Heart right ventricle (tissue), 16 donors: ENCODE results near the gene DUSP28. TPM values are rescaled to one million over a fixed set of nuclear protein-coding genes. Genes with fewer than 3 reads are reported as not detected.
"Not testable (repeated sequence)": the region's sequence is repeated elsewhere in the genome, so short reads cannot be mapped to it uniquely, and the experiment has no call there.

Experiments
- ATAC-seq, 8 donors: fragments of 200-7000 bp; cut with Tn5 transposase; one replicate each; pipeline ENCODE4 v1.9.1; 2020; ENCODE audit warnings: mild to moderate bottlenecking in 8 of 8, moderate library complexity in 8 of 8, moderate number of reproducible peaks in 1 of 8
- DNase-seq, 2 donors: peaks; one replicate each; pipeline ENCODE4 v3.0.0-alpha.2; 2020
- H3K27ac ChIP-seq, 10 donors: fragments of 200-600 bp; sonication (generic) in 2 of 10; one replicate each; pipeline versions ENCODE4 v1.5.0 to v1.8.0; 2020 to 2022; ENCODE audit warnings: mild to moderate bottlenecking in 3 of 10
- H3K27me3 ChIP-seq, 7 donors: fragments of 200-600 bp; one replicate each; pipeline ENCODE4 v1.8.0; 2021 to 2022; ENCODE audit warnings: mild to moderate bottlenecking in 2 of 7
- H3K36me3 ChIP-seq, 9 donors: fragments of 200-600 bp; sonication (generic) in 1 of 9; one replicate each; pipeline versions ENCODE4 v1.5.0 to v1.8.0; 2020 to 2022; ENCODE audit warnings: mild to moderate bottlenecking in 2 of 9
- H3K4me1 ChIP-seq, 9 donors: fragments of 200-600 bp; sonication (generic) in 1 of 9; one replicate each; pipeline versions ENCODE4 v1.5.0 to v1.8.0; 2020 to 2022; ENCODE audit warnings: mild to moderate bottlenecking in 4 of 9
- H3K4me3 ChIP-seq, 10 donors: fragments of 200-600 bp; sonication (generic) in 2 of 10; one replicate each; pipeline versions ENCODE4 v1.5.0 to v1.8.0; 2020 to 2022; ENCODE audit warnings: mild to moderate bottlenecking in 7 of 10, moderate library complexity in 2 of 10
- H3K9me3 ChIP-seq, 11 donors: fragments of 200-600 bp in 10 of 11; sonication (generic) in 2 of 11; one replicate each; pipeline versions ENCODE4 v1.5.0 to v1.8.0; 2013 to 2022; ENCODE audit warnings: mild to moderate bottlenecking in 2 of 11, control low read depth in 1 of 11, moderate library complexity in 1 of 11
- CTCF ChIP-seq, 9 donors: fragments of 200-600 bp; sonication (generic) in 2 of 9; IDR thresholded peaks; one replicate each; pipeline versions ENCODE4 v1.5.0 to v1.8.0; 2021 to 2022; ENCODE audit warnings: antibody characterized with exemption in 9 of 9, mild to moderate bottlenecking in 5 of 9, moderate library complexity in 1 of 9
- WGBS, 2 donors: extraction: QIAGEN DNeasy Blood & Tissue Kit; methylation state at CpG; one replicate each; pipeline ENCODE4 v1.1.7; 2013; ENCODE audit warnings: inconsistent platforms in 1 of 2; 5-methylcytosine and 5-hydroxymethylcytosine counted together
- intact Hi-C, 10 donors: fragments of 100-400 bp; cut with DNase I; formaldehyde crosslinking; loops; one replicate each; pipeline versions ENCODE4 v1.11.1 to v1.14.2; 2022
- polyA plus RNA-seq, 2 donors: library from polyadenylated mRNA; stranded (reverse); fragments of 200-250 nt; gene quantifications; one replicate each; pipeline ENCODE4 v1.2.3, GENCODE V29; 2013
- total RNA-seq, 10 donors: library from RNA; stranded (reverse); fragmentation: NEBNext Ultra II Directional in 3 of 10; extraction: Animal tissue kit (Norgen Biotek cat#: 25700) in 3 of 10; gene quantifications; one replicate each; pipeline versions ENCODE4 v1.2.1 to v1.2.4, GENCODE V29; 2021 to 2023
- donor health status: Arrhythmogenic right ventricular cardiomyopathy.
- donor health status: ischemic (EF 13 %, LVEDD 7.1; RV severe dilation, severe dysfunction).
- donor health status: healthy with polysubstance abuse.
- donor health status: DM: no; HTN: yes; CAD: no.
- donor health status: DM: no; HTN: no; CAD: no.
- donor health status: ischemic (EF 25% LVEDD 6.9; RV normal size, moderate dysfunction).
- donor health status: ischemic (EF 25% LVEDD 5.7; RV mildly dilated, moderate dysfunction).
- donor health status: healthy.
- donor health status: DM: yes; HTN: yes; CAD: no.
- donor health status: Ischemic cardiomyopathy.
- donor health status: ischemic (EF 35%, LVEDD 5.7; RV mildly dilated, moderate dysfunction).
- donor health status: nonischemic (EF 11% LVEDD 7.7; RV severe dilation, severe dysfunction).
- donor health status: DM: yes; HTN: yes; CAD: no.
- donor health status: PGD.
- donor health status: ischemic (EF 29% LVEDD 5.4; RV normal size, mild dysfunction).
- donor health status: nonischemic (EF 23%, LVEDD 6.1; RV moderate dilation, normal function).

DUSP28 gene
- total and polyA plus RNA-seq, 12 donors: 4.7 to 22.1 (median 13.4) TPM

GRCh38 chr2:240520130-240520973 lies 39.8 kb upstream of the DUSP28 start:
- peak in 4 of 8 donors; percentile 24 to 49 (median 36) for ATAC-seq
- Histone ChIP-seq H3K27ac (no peak overlapping the region), H3K4me1 (peaks cover 0 to 12% (median 6%) of the 10 kb centered on the region in 9 donors), H3K36me3 (peaks cover 0 to 38% (median 4%) of the 10 kb centered on the region in 9 donors), H3K27me3 (peaks cover 0 to 23% (median 0%) of the 10 kb centered on the region in 7 donors), H3K9me3 (peaks cover 0 to 20% (median 0%) of the 10 kb centered on the region in 11 donors), H3K4me3 (peak overlapping the region in 1 of 10 donors; percentile 4)
- intact Hi-C loops: loop anchor here in 1 of 10 donors (10.0 kb wide), 1 partner anchor 184 kb away; no protein-coding TSS in a partner anchor
- TF ChIP-seq CTCF (IDR thresholded peaks at IDR 0.05): no peak
- 19 to 24% methylated on average over 52 of the region's 52 CpGs for WGBS, 2 donors
- no peak for DNase-seq

GRCh38 chr2:240520974-240521350 lies 39.2 kb upstream of the DUSP28 start:
- no peak for DNase-seq
- Histone ChIP-seq H3K4me3 (no peak overlapping the region), H3K4me1 (peaks cover 0 to 12% (median 6%) of the 10 kb centered on the region in 9 donors), H3K9me3 (peaks cover 0 to 26% (median 0%) of the 10 kb centered on the region in 11 donors), H3K36me3 (peaks cover 0 to 44% (median 4%) of the 10 kb centered on the region in 9 donors), H3K27ac (no peak overlapping the region), H3K27me3 (peaks cover 0 to 23% (median 0%) of the 10 kb centered on the region in 7 donors)
- no peak for TF ChIP-seq CTCF (IDR thresholded peaks at IDR 0.05)
- 94% methylated on average over 12 of the region's 12 CpGs for WGBS, 2 donors
- intact Hi-C loops: loop anchor here in 1 of 10 donors (10.0 kb wide), 1 partner anchor 184 kb away; no protein-coding TSS in a partner anchor
- peak in 1 of 8 donors; percentile 28 for ATAC-seq

GRCh38 chr2:240521885-240522284 lies 38.3 kb upstream of the DUSP28 start:
- H3K27me3 ChIP-seq: peaks cover 0 to 23% (median 0%) of the 10 kb centered on the region in 7 donors
- H3K9me3 ChIP-seq: peaks cover 0 to 30% (median 0%) of the 10 kb centered on the region in 11 donors
- not testable (repeated sequence) for H3K27ac ChIP-seq, ATAC-seq, DNase-seq, H3K4me3 ChIP-seq
- intact Hi-C loops: loop anchor here in 1 of 10 donors (10.0 kb wide), 1 partner anchor 183 kb away; no protein-coding TSS in a partner anchor
- H3K4me1 ChIP-seq: peaks cover 0 to 12% (median 6%) of the 10 kb centered on the region in 9 donors
- WGBS, 2 donors: 97 to 99% methylated on average over 5 of the region's 5 CpGs
- peaks cover 0 to 48% (median 4%) of the 10 kb centered on the region in 9 donors for H3K36me3 ChIP-seq

GRCh38 chr2:240522406-240522805 lies 37.8 kb upstream of the DUSP28 start:
- TF ChIP-seq CTCF (IDR thresholded peaks at IDR 0.05): no peak
- intact Hi-C loops: loop anchor here in 1 of 10 donors (10.0 kb wide), 1 partner anchor 182 kb away; no protein-coding TSS in a partner anchor
- peaks cover 0 to 30% (median 0%) of the 10 kb centered on the region in 11 donors for H3K9me3 ChIP-seq
- peaks cover 0 to 12% (median 6%) of the 10 kb centered on the region in 9 donors for H3K4me1 ChIP-seq
- no peak overlapping the region for H3K27ac ChIP-seq
- H3K27me3 ChIP-seq: peaks cover 0 to 23% (median 0%) of the 10 kb centered on the region in 7 donors
- DNase-seq: no peak
- H3K4me3 ChIP-seq: no peak overlapping the region
- ATAC-seq: no peak
- 95 to 96% methylated on average over 12 of the region's 12 CpGs for WGBS, 2 donors
- H3K36me3 ChIP-seq: peaks cover 0 to 48% (median 4%) of the 10 kb centered on the region in 9 donors
